Endodermal cell (in vitro differentiated cells): ENCODE data around the gene NUB1. TPM values are rescaled to one million over a fixed set of nuclear protein-coding genes. Genes with fewer than 3 reads are reported as not detected.

Source experiments
- DNase-seq: peaks from one replicate; pipeline ENCODE4 v3.0.0-alpha.2; 2017
- H3K27ac ChIP-seq: 2 replicates; pipeline ENCODE4 v1.5.1; 2013; ENCODE audit warnings: mild to moderate bottlenecking, low read depth, low read length, moderate library complexity
- H3K27me3 ChIP-seq: 2 replicates; pipeline ENCODE4 v1.6.1; 2013; ENCODE audit warnings: mild to moderate bottlenecking, low read length, moderate library complexity; ENCODE audit not compliant: insufficient read depth, control insufficient read depth, poor library complexity, severe bottlenecking
- H3K36me3 ChIP-seq: 2 replicates; pipeline ENCODE4 v1.7.0; 2013; ENCODE audit warnings: mild to moderate bottlenecking, low read length, moderate library complexity; ENCODE audit not compliant: control insufficient read depth, insufficient read depth
- H3K4me1 ChIP-seq: one replicate; pipeline ENCODE4 v1.7.0; 2013; ENCODE audit warnings: low read length; ENCODE audit not compliant: control insufficient read depth, insufficient read depth
- H3K4me3 ChIP-seq: 2 replicates; pipeline ENCODE4 v1.5.1; 2013; ENCODE audit warnings: mild to moderate bottlenecking, low read length, moderate library complexity
- H3K9ac ChIP-seq: 2 replicates; pipeline ENCODE4 v1.6.1; 2013; ENCODE audit warnings: mild to moderate bottlenecking, low read length, moderate library complexity; ENCODE audit not compliant: poor library complexity, severe bottlenecking; ENCODE audit errors: extremely low read depth
- H3K9me3 ChIP-seq: 2 replicates; pipeline ENCODE4 v1.6.1; 2013; ENCODE audit warnings: mild to moderate bottlenecking, low read length, moderate library complexity; ENCODE audit not compliant: control insufficient read depth
- H3K27ac Mint-ChIP-seq: 2 replicates; pipeline ENCODE4 v1.8.0; 2020; ENCODE audit warnings: mixed read lengths
- H3K27me3 Mint-ChIP-seq: 2 replicates; pipeline ENCODE4 v1.8.0; 2021; ENCODE audit warnings: mild to moderate bottlenecking, mixed read lengths; ENCODE audit not compliant: insufficient read depth
- H3K36me3 Mint-ChIP-seq: 2 replicates; pipeline ENCODE4 v1.8.0; 2020; ENCODE audit warnings: low read depth, mixed read lengths
- H3K4me1 Mint-ChIP-seq: 2 replicates; pipeline ENCODE4 v1.8.0; 2020; ENCODE audit warnings: mixed read lengths
- H3K4me3 Mint-ChIP-seq: 2 replicates; pipeline ENCODE4 v1.8.0; 2020; ENCODE audit warnings: mild to moderate bottlenecking, moderate library complexity, mixed read lengths
- H3K9me3 Mint-ChIP-seq: 2 replicates; pipeline ENCODE4 v1.8.0; 2020; ENCODE audit warnings: mild to moderate bottlenecking, mixed read lengths
- CTCF ChIP-seq: fragments of 200-600 bp; sonication (generic); conservative IDR thresholded peaks from 2 replicates; pipeline ENCODE4 v1.5.0; 2021; ENCODE audit warnings: antibody characterized with exemption, mild to moderate bottlenecking
- WGBS, 2 experiments: methylation state at CpG; one replicate each; pipeline versions ENCODE4 v1.1.5 to v1.1.7; 2013; ENCODE audit warnings: missing lambda C conversion rate in 2 of 2, mixed read lengths in 1 of 2; ENCODE audit not compliant: insufficient coverage in 1 of 2, insufficient read length in 1 of 2; 5-methylcytosine and 5-hydroxymethylcytosine counted together
- total RNA-seq, 2 donors: library from RNA; stranded (reverse); fragmentation: NEBNext Ultra II Directional in 1 of 2; extraction: Animal tissue kit (Norgen Biotek cat#: 25700) in 1 of 2; gene quantifications; 2 replicates in 1 of 2; 3 replicates in 1 of 2; pipeline ENCODE4 v1.2.1, GENCODE V29; 2021

The NUB1 gene
- total RNA-seq, 2 donors from 2014 or later: 50.2 to 64.7 TPM

GRCh38 chr7:151304856-151305255 lies 36.8 kb upstream of the NUB1 start:
- H3K9me3 ChIP-seq: no peaks in the 10 kb centered on the region
- TF ChIP-seq CTCF: no peak
- Mint-ChIP-seq H3K27me3 (peaks cover 40% of the 10 kb centered on the region), H3K4me1 (peaks cover 25% of the 10 kb centered on the region), H3K9me3 (peaks cover 2% of the 10 kb centered on the region), H3K36me3 (no peaks in the 10 kb centered on the region), H3K27ac (peak overlapping the region; percentile 95), H3K4me3 (peak overlapping the region; percentile 58)
- WGBS, 2 experiments: 14 to 38% methylated on average over 1 to 7 of the region's 7 CpGs
- H3K36me3 ChIP-seq: no peaks in the 10 kb centered on the region
- peaks cover 4% of the 10 kb centered on the region for H3K4me1 ChIP-seq
- no peak overlapping the region for H3K9ac ChIP-seq
- H3K27me3 ChIP-seq: peaks cover 8% of the 10 kb centered on the region
- no peak overlapping the region for H3K27ac ChIP-seq
- H3K4me3 ChIP-seq: peak overlapping the region; percentile 64
- peak; percentile 80 for DNase-seq

DNA sequence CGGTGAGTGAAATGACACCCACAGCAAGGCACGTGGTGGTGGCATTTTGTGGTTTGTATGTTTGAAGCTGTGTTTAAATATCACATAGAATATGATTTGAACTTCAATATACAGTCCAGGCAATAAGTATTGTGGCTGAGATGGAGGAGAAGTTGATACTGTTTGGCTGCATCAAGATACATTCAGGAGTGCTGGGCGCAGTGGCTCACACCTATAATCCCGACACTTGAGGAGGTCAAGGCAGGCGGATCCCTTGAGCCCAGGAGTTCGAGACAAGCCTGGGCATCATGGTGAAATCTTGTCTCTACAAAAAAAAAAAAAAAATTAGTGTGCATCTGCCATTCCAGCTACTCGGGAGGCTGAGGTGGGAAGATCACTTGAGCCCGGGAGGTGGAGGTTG lies 35.2 kb upstream of the NUB1 start:
- no peak overlapping the region for H3K4me3 ChIP-seq
- Mint-ChIP-seq H3K4me1 (peaks cover 25% of the 10 kb centered on the region), H3K9me3 (peaks cover 6% of the 10 kb centered on the region), H3K4me3 (no peak overlapping the region), H3K36me3 (no peaks in the 10 kb centered on the region), H3K27ac (peak overlapping the region; percentile 74), H3K27me3 (peaks cover 26% of the 10 kb centered on the region)
- no peak for DNase-seq
- 92 to 96% methylated on average over 7 to 8 of the region's 8 CpGs for WGBS, 2 experiments
- no peak overlapping the region for H3K27ac ChIP-seq
- H3K4me1 ChIP-seq: peaks cover 4% of the 10 kb centered on the region
- H3K36me3 ChIP-seq: no peaks in the 10 kb centered on the region
- H3K9me3 ChIP-seq: peaks cover 4% of the 10 kb centered on the region
- peaks cover 8% of the 10 kb centered on the region for H3K27me3 ChIP-seq
- no peak for TF ChIP-seq CTCF
- H3K9ac ChIP-seq: no peak overlapping the region

DNA sequence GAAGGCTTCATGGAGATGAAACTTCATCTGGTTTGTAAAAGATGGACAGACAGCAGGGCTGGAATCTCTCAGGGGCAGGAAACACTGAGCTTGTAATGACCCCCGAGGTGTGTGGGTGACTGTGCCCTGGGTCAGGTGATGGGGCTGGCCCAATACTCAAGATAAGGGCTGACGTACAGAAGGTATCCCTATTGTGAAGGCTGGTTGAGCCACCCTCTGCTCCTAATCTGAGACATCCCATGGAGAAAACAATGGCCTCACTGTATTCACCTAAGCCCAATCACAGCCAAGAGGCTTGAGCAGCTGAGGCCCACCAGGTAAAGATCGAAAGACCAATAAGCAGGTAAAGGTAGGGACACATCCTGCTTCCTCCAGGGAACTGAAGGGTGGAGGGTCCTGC lies 34.8 kb upstream of the NUB1 start:
- no peak overlapping the region for H3K4me3 ChIP-seq
- H3K36me3 ChIP-seq: no peaks in the 10 kb centered on the region
- H3K9me3 ChIP-seq: peaks cover 8% of the 10 kb centered on the region
- peak overlapping the region; percentile 74 for H3K27ac Mint-ChIP-seq
- peaks cover 25% of the 10 kb centered on the region for H3K4me1 Mint-ChIP-seq
- peak; percentile 74 for DNase-seq
- no peak overlapping the region for H3K27ac ChIP-seq
- no peak for TF ChIP-seq CTCF
- WGBS, 2 experiments: 57 to 77% methylated on average over 3 of the region's 3 CpGs
- peaks cover 4% of the 10 kb centered on the region for H3K4me1 ChIP-seq
- H3K27me3 Mint-ChIP-seq: peaks cover 21% of the 10 kb centered on the region
- H3K36me3 Mint-ChIP-seq: no peaks in the 10 kb centered on the region
- H3K9ac ChIP-seq: no peak overlapping the region
- H3K27me3 ChIP-seq: peaks cover 8% of the 10 kb centered on the region
- peaks cover 10% of the 10 kb centered on the region for H3K9me3 Mint-ChIP-seq
- no peak overlapping the region for H3K4me3 Mint-ChIP-seq
